Thymus (tissue), 11 donors: ENCODE results near the gene UFM1. TPM values are rescaled to one million over a fixed set of nuclear protein-coding genes. Genes with fewer than 3 reads are reported as not detected.

ENCODE experiments used
- DNase-seq, 9 donors: peaks; one replicate each; pipeline ENCODE4 v3.0.0-alpha.2; 2013; ENCODE audit warnings: low spot score in 9 of 9, low read depth in 6 of 9, missing footprints in 1 of 9
- H3K27ac ChIP-seq, 2 donors: one replicate each; pipeline ENCODE4 v1.5.1; 2013; ENCODE audit warnings: control low read depth in 1 of 2, low read depth in 1 of 2, low read length in 1 of 2, mild to moderate bottlenecking in 1 of 2, moderate library complexity in 1 of 2
- H3K27me3 ChIP-seq, 2 donors: one replicate each; pipeline ENCODE4 v1.5.1; 2013; ENCODE audit warnings: low read length in 1 of 2; ENCODE audit not compliant: control insufficient read depth in 2 of 2, insufficient read depth in 1 of 2
- H3K36me3 ChIP-seq, 2 donors: one replicate each; pipeline ENCODE4 v1.5.1; 2013; ENCODE audit warnings: low read length in 1 of 2, mild to moderate bottlenecking in 1 of 2, moderate library complexity in 1 of 2; ENCODE audit not compliant: control insufficient read depth in 2 of 2, insufficient read depth in 2 of 2
- H3K4me1 ChIP-seq, 2 donors: one replicate each; pipeline ENCODE4 v1.5.1; 2013; ENCODE audit warnings: low read length in 2 of 2; ENCODE audit not compliant: control insufficient read depth in 2 of 2, insufficient read depth in 2 of 2
- H3K4me3 ChIP-seq, 2 donors: one replicate each; pipeline ENCODE4 v1.5.1; 2013; ENCODE audit warnings: low read length in 2 of 2, control low read depth in 1 of 2, mild to moderate bottlenecking in 1 of 2
- H3K9me3 ChIP-seq, 2 donors: one replicate each; pipeline ENCODE4 v1.5.1; 2013; ENCODE audit warnings: low read length in 1 of 2, mild to moderate bottlenecking in 1 of 2; ENCODE audit not compliant: control insufficient read depth in 2 of 2, insufficient read depth in 1 of 2
- WGBS: extraction: QIAGEN DNeasy Blood & Tissue Kit; methylation state at CpG from one replicate; pipeline ENCODE4 v1.1.7; 2013; 5-methylcytosine and 5-hydroxymethylcytosine counted together
- polyA plus RNA-seq: library from polyadenylated mRNA; stranded (reverse); fragments of 200-250 nt; gene quantifications from one replicate; pipeline ENCODE4 v1.2.3, GENCODE V29; 2013
- total RNA-seq: library from RNA; stranded (reverse); fragments of 120-200 nt; gene quantifications from one replicate; pipeline ENCODE4 v1.2.4, GENCODE V29; 2013
- donor health status: healthy.

The UFM1 gene
- total and polyA plus RNA-seq, 2 donors: 45.8 to 50.4 TPM

GRCh38 chr13:38372820-38373383 lies 23.3 kb downstream of the UFM1 start:
- Histone ChIP-seq H3K27ac (no peak overlapping the region), H3K4me3 (no peak overlapping the region), H3K27me3 (no peaks in the 10 kb centered on the region), H3K36me3 (no peaks in the 10 kb centered on the region), H3K4me1 (no peaks in the 10 kb centered on the region), H3K9me3 (no peaks in the 10 kb centered on the region)
- no peak for DNase-seq
- WGBS: 70% methylated on average over 6 of the region's 6 CpGs

- Histone ChIP-seq H3K27ac (no peak overlapping the region), H3K9me3 (no peaks in the 10 kb centered on the region), H3K4me3 (no peak overlapping the region), H3K36me3 (no peaks in the 10 kb centered on the region), H3K4me1 (no peaks in the 10 kb centered on the region), H3K27me3 (no peaks in the 10 kb centered on the region)
- WGBS: 6% methylated on average over 1 of the region's 1 CpG
- DNase-seq: no peak
These were observed 26.9 kb downstream of the UFM1 start for GRCh38 chr13:38376546-38376945.

GRCh38 chr13:38381890-38382289 lies 32.2 kb downstream of the UFM1 start:
- H3K4me1 ChIP-seq: no peaks in the 10 kb centered on the region
- H3K36me3 ChIP-seq: no peaks in the 10 kb centered on the region
- H3K27me3 ChIP-seq: no peaks in the 10 kb centered on the region
- DNase-seq: no peak
- WGBS: 97% methylated on average over 4 of the region's 4 CpGs
- H3K9me3 ChIP-seq: no peaks in the 10 kb centered on the region
- no peak overlapping the region for H3K27ac ChIP-seq
- H3K4me3 ChIP-seq: no peak overlapping the region

GRCh38 chr13:38382946-38383345 lies 33.3 kb downstream of the UFM1 start:
- H3K9me3 ChIP-seq: no peaks in the 10 kb centered on the region
- no peak for DNase-seq
- no peaks in the 10 kb centered on the region for H3K27me3 ChIP-seq
- H3K27ac ChIP-seq: no peak overlapping the region
- no peaks in the 10 kb centered on the region for H3K36me3 ChIP-seq
- WGBS: 97% methylated on average over 2 of the region's 2 CpGs
- no peak overlapping the region for H3K4me3 ChIP-seq
- H3K4me1 ChIP-seq: no peaks in the 10 kb centered on the region

- WGBS: 94% methylated on average over 3 of the region's 3 CpGs
- H3K36me3 ChIP-seq: no peaks in the 10 kb centered on the region
- H3K9me3 ChIP-seq: no peaks in the 10 kb centered on the region
- H3K27ac ChIP-seq: no peak overlapping the region
- no peak overlapping the region for H3K4me3 ChIP-seq
- DNase-seq: no peak
- H3K27me3 ChIP-seq: no peaks in the 10 kb centered on the region
- H3K4me1 ChIP-seq: no peaks in the 10 kb centered on the region
These were observed 34.5 kb downstream of the UFM1 start for GRCh38 chr13:38384171-38384570.

GRCh38 chr13:38385153-38385891 lies 35.7 kb downstream of the UFM1 start:
- no peak for DNase-seq
- Histone ChIP-seq H3K27ac (no peak overlapping the region), H3K36me3 (no peaks in the 10 kb centered on the region), H3K9me3 (no peaks in the 10 kb centered on the region), H3K27me3 (no peaks in the 10 kb centered on the region), H3K4me1 (no peaks in the 10 kb centered on the region), H3K4me3 (no peak overlapping the region)
- 60% methylated on average over 9 of the region's 9 CpGs for WGBS

- 100% methylated on average over 1 of the region's 1 CpG for WGBS
- Histone ChIP-seq H3K27ac (no peak overlapping the region), H3K4me3 (no peak overlapping the region), H3K9me3 (no peaks in the 10 kb centered on the region), H3K27me3 (no peaks in the 10 kb centered on the region), H3K4me1 (no peaks in the 10 kb centered on the region), H3K36me3 (no peaks in the 10 kb centered on the region)
- no peak for DNase-seq
These were observed 36.8 kb downstream of the UFM1 start for GRCh38 chr13:38386421-38386820.

- no peak for DNase-seq
- H3K4me3 ChIP-seq: no peak overlapping the region
- 93% methylated on average over 2 of the region's 2 CpGs for WGBS
- no peaks in the 10 kb centered on the region for H3K27me3 ChIP-seq
- no peaks in the 10 kb centered on the region for H3K4me1 ChIP-seq
- H3K36me3 ChIP-seq: no peaks in the 10 kb centered on the region
- H3K9me3 ChIP-seq: no peaks in the 10 kb centered on the region
- H3K27ac ChIP-seq: no peak overlapping the region
These were observed 41.7 kb downstream of the UFM1 start for GRCh38 chr13:38391341-38391740.

GRCh38 chr13:38394777-38395496 lies 45.3 kb downstream of the UFM1 start:
- Histone ChIP-seq H3K27ac (no peak overlapping the region), H3K27me3 (no peaks in the 10 kb centered on the region), H3K4me1 (no peaks in the 10 kb centered on the region), H3K9me3 (no peaks in the 10 kb centered on the region), H3K4me3 (no peak overlapping the region), H3K36me3 (no peaks in the 10 kb centered on the region)
- WGBS: 95% methylated on average over 1 of the region's 1 CpG
- DNase-seq: no peak
